HG03045 (cell line): ENCODE data around the gene ZNF775.

Source experiments
- ATAC-seq: cut with Tn5 transposase; IDR thresholded peaks from one replicate; pipeline ENCODE4 v1.9.1; 2021; ENCODE audit warnings: mild to moderate bottlenecking, moderate library complexity; ENCODE audit not compliant: unreplicated experiment

ZNF775 gene

DNA sequence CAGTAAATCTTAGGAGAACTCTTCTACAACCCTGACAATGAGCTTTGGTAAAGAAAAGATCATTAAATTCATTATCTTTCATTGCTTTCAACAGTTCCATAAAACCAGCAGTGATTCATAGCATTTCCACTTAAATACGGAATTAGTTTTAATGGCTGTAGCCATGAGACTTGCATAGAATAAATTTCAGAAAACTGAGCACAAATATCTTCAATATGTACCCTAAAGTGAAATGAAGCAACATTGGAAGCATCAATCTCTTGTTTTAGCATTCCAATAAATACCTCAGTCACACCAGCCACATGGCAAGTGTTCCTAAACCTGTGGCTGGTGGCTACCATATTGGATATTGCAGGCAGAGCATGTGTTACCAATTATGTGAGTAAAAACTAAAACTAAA is 34.1 kb upstream of the ZNF775 start:
- no peak for ATAC-seq

DNA sequence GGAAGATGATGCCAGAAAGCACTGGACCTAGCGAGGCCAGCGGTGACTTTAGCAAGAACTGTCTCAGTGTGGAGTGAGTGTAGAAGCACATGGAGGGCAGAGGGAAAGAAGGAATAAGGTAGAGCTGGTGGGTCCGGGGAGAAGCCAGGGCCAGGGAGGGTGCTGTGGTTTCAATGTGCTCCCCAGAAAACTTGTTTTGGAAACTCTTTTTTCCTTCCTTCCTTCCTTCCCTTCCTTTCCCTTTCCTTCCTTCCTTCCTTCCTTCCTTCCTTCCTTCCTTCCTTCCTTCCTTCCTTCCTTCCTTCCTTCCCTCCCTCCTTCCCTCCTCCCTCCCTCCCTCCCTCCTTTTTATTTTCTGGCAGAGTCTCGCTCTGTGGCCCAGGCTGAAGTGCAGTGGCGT is 32.2 kb upstream of the ZNF775 start:
- ATAC-seq: no peak

DNA sequence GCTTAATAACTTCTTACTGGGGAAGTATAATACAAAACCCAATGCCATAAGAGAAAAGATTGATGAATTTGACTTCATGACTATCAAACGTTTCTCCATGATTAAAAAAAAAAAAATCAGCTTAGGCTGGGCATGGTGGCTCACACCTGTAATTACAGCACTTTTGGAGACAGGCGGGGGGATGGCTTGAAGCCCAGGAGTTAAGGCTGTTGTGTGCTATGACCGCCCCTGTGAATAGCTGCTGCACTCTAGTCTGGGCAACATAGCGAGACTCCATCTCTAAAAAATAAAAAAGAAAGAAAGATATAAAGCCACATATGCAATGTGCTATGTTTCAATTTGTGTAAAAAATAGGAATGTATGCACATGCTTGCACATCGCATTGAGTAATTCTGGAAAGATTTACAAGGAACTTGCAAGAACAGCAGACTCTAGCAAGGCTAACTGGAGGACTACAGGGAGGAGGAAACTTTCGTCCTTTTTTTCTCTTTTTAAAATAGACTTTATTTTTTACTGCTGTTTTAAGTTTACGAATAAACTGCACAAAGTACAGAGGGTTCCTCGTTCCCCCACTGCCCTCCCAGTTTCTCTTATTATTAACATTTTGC is 27.4 kb upstream of the ZNF775 start:
- ATAC-seq: no peak

DNA sequence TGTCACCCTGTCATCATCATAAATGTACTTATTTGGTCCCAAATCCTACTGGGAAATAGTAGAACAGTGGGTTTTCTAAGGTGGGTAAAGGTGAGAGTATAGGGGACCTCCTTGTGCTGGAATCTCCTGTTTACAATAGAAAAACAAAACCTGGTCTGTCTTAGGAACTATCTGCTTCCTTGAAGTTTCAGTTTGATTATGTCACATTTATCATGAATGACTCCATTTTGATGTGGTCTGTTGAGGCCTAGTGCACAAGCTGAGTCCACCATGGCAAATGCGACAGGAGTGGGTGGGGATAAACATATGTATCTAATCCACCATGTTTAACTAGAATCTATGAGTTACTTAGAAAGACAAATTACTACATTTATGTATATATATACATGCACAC is 23.5 kb upstream of the ZNF775 start:
- no peak for ATAC-seq

DNA sequence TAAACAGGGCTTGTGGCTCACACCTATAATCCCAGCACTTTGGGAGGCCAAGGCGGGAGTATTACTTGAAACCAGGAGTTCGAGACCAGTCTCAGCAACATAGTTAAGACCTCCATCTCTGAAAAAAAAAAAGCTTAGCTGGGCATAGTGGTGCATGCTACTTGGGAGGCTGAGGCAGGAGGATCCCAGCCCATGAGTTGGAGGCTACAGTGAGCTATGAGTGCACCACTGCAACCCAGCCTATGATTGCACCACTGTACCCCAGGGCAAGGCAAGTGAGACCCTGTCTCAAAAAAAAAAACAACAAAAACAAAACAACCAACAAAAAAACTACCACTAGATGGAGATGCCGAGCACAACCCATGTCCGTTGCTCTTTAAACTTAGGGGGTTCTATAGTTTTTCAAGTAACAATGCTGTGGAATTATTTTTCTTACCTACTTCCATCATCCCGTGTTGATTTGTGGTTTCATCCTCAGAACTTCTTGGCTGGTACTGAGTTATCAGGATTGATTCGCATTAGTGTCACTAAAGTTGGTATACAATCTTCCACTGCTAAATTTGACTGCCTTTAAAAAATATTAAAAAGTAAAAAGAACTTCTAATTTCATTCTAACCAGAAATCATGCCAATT is 22.7 kb upstream of the ZNF775 start:
- no peak for ATAC-seq

DNA sequence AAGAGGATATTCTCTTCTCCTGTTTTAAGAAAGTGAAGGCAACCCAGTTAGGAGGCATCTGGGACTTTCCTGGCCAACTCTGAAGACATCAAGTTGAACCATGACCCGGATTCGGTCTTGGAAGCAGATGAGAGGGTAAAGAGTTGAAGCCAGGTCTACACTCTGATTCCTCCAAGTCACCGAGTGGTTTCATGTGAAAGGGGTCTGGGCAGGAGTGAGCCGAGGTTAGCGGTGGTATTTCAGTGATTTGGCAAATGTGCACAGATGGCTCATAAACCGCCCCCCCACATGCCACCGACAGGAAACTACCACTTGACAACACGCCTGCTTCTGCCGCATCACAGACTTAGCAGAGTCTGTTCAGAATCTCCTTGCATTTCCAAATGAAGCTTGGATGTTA is 21.9 kb upstream of the ZNF775 start:
- no peak for ATAC-seq

DNA sequence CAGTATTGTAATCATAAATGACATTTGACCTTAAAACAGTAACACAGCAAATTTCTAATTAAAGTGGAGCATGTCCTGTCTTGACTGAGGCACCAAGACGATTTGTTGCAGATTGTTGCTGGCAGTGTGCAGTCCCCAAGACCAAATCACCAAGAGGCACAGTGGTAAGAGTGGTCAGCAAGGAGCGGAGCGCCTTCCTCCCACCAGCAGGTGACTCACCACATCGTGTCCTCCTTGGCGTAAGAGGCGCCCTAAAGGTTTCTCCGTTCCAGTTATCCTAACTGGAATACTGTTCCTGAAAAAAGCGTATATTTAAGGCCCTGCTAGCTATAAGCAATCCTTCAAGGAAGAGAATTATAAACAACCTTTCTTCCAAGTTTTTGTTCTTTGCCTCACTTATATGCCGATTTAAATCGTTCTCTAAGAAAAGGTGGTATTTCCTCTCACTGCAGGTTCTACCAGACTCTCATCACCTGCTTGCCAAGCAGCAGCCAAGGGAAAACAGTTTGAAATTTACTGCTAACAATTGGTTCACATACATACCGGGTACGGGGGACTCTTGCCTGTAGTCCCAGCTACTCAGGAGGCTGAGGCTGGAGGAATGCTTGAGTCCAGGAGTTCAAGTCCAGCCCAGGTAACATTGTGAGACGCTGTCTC is 21.2 kb upstream of the ZNF775 start:
- no peak for ATAC-seq

DNA sequence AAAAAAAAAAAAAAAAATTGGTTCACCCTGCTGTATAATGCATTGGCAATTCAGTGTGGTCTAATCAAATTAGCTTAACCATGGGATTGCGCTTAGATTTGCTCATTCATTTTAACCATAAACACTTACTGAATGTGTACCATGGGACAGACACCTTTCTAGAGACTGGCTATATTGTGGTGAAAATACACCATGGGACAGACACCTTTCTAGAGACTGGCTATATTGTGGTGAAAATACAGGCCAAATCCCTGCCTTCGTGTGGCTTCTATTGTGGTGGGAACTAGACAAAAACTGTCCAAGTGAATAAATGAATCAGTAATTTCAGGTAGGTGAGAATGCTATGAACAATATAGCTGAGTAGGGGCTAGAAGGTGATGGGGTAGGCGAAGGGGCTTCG is 20.7 kb upstream of the ZNF775 start:
- no peak for ATAC-seq

DNA sequence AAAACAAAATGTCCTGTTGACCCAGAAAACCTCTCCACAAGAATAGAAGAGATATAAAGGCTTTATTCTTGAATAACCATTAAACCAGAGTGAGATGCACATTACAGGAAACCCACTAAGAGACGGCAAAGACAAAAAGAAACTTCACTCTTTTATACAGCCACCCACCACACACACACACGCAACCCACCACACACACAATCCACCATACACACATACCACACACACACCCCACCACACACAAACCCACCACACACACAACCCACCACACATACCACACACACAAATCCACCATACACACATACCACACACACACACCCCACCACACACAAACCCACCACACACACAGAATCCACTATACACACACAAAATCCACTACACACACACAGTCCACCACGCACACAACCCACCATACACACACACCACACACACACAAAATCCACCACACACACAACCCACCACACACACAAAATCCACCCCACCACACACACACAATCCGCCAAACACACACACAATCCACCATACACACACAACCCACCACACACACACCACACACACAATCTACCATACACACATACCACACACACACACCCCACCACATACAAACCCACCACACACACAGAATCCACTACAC is 20.0 kb upstream of the ZNF775 start:
- no peak for ATAC-seq

DNA sequence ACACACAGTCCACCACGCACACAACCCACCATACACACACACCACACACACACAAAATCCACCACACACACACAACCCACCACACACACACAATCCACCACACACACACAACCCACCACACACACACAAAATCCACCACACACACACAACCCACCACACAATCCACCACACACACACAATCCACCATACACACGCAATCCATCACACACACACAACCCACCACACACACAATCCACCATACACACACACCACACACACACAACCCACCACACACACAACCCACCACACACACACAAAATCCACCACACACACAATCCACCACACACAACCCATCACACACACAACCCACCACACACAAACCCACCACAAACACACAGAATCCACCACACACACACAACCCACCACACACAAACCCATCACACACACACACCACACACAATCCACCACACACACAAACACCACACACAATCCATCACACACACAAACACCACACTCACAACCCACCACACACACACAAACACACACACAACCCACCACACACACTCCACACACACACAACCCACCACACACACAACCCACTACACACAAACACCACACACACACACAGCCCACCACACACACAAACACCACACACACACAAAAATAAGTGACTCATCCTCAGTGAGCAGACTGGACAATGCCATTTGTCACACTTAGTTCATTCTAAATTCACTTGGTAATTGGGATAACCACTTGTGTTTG is 19.3 kb upstream of the ZNF775 start:
- no peak for ATAC-seq

DNA sequence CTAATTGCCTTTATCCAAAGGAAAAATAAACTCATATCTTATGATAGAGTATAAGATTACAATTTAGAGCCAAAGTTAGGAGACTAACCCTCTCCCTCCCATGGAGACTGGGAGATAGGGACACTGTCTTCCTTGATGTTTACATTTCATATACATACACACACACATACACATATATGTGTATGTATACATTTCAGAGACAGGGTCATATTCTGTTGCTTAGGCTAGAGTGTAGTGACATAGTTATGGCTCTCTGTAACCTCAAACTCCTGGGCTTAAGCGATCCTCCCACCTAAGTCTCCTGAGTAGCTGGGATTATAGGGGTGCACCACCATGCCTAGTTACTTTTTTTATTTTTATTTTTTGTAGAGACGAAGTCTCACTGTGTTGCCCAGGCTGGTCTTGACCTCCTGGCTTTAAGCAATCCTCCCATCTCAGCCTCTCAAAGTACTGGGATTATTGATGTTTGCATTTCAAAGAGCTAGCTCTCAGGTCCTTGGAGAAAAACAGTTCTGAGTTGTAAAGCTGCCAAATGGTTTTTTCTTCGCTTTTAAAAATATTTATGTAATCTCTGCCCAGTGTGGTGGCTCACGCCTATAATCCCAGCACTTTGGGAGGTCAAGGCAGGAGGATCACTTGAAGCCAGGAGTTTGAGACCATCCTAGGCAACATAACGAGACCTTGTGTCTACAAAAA is 18.6 kb upstream of the ZNF775 start:
- no peak for ATAC-seq

DNA sequence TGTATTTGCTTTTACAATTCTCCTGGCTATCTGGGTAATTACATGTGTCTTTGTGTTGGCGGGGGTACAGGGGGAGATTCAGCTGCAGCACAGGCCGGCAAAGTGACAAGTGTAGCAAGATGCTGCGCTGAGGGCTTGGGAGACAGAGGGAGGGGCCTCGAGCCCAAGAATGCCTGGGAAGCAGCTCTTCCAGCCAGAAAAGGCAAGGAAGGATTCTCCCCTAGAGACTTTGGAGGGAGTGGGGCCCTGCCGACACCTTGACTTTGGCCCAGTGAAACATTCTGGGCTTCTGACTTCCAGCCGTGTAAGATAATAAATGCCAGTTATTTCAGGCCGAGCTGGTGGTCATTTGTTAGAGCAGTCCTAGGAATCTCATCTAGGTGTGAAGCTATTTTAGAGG is 17.7 kb upstream of the ZNF775 start:
- no peak for ATAC-seq

DNA sequence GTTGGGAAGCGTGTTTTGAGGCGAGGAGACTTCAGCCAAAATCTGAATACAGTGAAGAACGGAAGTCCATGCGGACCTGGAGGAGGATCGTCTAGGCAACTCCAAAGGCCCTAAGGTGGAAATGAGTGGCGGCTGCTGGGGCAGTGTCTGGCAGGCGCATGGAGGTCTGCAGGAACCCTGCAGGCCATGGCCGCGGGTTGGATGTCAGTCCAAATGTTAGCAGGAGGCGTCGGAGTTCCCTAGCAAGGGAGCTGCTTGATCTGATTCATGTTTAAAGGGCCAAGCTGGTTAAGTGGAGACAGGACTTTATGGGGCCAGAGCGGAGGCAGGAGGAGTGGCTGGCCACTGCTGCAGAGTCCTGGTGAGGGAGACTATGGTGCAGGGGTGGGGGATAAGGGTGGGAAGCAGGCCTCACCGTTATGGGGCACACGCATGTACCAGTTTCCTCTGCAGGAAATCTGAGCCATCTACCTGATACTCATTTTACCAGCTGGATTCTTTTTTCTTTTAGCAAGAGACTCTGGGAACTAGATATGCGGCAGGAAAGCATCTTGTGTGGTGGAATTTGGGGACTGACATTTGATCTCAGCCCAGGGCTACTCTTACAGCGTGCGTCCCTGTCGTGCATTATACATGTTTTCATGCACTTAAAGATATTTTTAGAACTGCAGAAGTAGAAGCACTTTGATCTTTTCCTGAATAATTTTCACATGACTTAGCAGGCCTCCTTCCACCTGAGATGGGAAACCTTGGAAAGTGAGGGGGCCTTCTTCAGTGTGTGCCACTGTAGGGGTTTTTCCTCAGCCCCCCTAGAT is 17.1 kb upstream of the ZNF775 start:
- ATAC-seq: no peak

DNA sequence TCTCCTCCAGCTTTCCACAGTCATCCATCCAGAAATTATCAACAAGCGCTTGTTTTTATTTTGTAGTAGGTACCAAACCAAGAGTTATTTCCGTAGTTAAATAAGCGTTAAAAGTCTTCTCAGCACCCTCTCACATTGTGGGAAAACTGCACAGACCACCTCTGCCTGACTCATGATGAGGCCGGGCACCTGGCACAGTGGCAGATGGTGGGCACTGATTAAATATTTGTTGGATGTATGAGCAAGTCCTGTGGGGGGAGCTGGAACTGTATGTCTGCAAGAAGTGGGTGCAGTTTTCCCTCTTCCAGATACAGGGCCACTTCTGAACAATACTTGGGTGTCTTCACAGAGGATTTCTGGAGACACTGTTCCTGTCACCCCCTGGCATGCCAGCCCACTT is 15.8 kb upstream of the ZNF775 start:
- ATAC-seq: no peak

DNA sequence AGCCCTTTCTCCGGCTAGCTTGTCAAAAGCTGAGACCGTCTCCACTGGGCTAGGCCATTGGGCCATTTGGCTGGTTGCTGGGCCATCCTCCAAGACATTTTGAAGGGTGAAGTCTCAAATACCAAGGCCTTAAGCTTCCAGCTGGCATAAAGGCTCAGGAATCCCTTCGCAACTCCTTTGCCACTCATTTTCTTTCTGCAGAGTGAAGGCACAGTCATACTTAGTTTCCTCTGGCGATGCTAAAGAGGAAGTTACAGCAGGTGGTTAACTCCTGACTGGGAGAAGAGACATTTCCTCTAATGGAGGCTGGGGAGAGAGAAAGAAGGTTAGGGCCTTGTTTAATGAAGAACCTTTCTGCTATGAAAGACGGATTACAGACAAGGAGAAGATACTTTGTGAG is 15.3 kb upstream of the ZNF775 start:
- no peak for ATAC-seq

DNA sequence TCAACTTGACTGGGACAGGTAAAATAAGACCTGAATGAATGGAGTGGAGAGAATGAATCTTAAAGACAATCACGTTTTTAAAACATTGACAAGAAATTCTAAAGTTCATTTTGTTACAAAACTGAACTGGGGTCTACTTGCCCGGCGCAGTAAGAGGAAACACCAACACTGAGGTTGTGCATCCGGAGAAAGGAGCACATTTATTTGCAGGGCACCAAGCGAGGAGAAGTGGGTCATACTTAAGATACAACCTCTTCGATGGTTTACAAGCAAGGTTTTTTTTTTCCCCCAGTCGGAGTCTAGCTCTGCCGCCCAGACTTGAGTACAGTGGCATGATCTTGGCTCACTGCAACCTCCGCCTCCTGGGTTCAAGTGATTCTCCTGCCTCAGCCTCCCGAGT is 13.9 kb upstream of the ZNF775 start:
- no peak for ATAC-seq

DNA sequence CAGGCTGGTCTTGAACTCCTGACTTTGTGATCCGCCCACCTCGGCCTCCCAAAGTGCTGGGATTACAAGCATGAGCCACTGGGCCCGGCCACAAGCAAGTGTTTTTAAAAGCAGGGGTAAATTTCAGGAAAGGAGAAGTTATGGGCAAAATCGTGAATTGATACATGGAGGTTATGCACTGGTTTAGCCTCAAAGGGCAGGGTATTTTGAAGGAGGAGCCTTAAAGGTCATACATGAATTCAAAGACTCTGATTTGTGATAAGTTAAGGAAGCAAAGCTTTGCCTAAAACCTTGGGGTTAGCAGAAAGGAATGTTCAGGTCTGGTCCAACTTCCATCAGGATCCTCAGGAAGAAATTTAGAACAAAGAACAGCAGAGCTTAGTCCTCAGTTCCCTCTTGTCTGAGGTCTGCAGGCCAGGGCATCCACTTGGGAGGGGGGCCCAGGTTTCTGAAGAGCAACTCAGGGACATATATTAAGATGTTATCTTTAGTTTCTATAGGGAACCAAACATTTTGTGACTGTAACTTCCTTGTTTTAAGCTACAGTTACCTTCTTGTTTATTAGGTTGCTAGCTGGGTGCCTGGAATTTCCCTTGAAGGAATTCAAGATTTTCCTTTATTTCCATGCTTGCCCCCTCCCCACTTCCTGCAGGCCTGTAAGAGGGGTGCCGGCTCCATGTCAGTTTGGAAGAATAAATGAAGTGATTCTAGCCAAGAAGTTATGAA is 13.3 kb upstream of the ZNF775 start:
- no peak for ATAC-seq

DNA sequence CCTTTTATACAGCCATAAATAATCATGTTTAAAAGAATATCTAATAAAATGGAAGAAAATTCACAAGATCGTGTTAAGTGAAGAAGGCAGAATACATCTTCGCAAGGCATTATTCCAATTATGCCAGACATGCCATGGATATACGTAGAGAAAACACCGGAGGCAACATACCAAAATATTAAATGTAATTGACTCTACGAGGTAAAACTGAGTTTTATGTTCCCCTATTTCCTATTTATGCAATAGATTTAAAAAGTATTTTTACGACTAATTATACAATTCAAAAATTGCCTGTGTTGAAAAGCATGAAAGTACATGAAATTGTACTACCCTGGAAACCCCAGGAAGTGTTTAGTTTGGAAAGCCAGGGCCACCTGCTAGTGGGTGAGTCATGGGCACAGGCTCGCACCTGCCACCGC is 11.4 kb upstream of the ZNF775 start:
- no peak for ATAC-seq

DNA sequence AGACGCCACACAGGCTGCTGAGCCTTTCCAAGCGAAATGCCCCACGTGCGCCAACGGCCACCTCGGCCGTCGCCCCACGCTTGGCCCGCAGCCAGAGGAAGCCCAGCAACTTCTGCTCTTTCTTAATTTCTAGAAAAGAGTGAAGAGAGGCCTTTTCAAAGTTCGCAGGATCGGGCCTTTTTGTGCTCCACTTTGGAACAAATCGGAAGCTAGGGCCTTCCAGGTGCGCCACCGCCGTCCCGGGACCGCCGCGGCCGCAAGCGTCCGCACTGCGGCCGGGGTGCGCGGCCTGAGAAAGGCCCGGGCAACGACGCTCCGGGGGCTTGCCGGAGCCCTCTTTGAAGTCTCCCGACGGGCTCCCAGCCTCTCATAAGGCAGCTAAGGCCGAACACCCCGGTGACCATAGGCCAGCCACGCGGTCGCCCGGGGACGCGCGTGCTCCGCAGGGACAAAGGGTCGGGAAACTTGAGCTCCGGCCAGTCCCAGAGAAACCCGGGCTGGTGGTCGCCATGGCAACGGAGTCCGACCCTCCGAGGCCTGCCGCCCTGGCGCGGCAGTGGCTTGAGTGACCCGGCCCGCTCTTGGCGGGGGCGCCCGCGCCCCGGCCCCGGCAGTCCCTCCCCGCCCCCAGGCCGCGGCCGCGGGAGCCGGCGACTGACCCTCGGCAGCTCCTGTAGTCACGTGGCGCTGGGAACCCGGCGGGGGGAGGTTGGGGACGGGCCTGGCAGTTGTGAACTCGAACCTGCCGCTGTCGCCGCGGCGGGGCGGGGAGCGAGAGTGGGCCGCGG is 10.8 kb upstream of the ZNF775 start, which contains the start of gene REPIN1:
Gene REPIN1 (plus strand): TSS at position 727 of the 788 bp plus-strand sequence. CDS start 890 bp downstream, outside the sequence.
- ATAC-seq: peak; percentile 51
